SK-N-SH (cell line): ENCODE results near the gene PTPRD.

ENCODE experiments used
- TEAD4 ChIP-seq: IDR thresholded peaks from 2 replicates; pipeline ENCODE4 v1.4.0; 2012; ENCODE audit warnings: mild to moderate bottlenecking, borderline replicate concordance; ENCODE audit not compliant: insufficient read depth
- TF ChIP-seq, protein P1 (sequence below): IDR thresholded peaks from 2 replicates; pipeline ENCODE4 v1.4.0; 2012; ENCODE audit warnings: low read depth

DNA sequence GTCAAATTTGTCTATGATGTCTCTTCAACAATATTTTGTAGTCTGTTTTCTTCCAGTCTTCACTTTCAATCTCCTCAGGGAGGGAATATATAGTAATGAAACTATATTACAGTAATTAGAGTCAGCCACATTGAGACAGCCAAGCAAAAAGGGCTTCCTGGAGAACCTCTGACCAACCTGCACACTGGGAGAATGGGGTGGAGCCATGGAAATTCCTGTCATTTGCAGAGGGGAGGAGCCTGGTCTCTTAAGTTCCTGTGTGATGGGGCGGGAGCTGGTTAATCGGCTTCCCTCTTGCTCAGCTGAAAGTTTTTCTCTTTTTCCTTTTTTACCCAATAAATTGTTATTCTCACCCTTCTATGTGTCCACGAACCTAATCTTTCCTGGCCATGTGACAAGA, 1220.0 kb downstream of the PTPRD start:
- TF ChIP-seq TEAD4 = no peak
- TF ChIP-seq, protein P1, sequence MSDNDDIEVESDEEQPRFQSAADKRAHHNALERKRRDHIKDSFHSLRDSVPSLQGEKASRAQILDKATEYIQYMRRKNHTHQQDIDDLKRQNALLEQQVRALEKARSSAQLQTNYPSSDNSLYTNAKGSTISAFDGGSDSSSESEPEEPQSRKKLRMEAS = no peak
